SH-SY5Y (cell line): ENCODE data around the gene AFP.

Experiments
- GATA2 ChIP-seq: IDR thresholded peaks from 2 replicates; pipeline ENCODE4 v1.6.1; 2011; ENCODE audit warnings: mild to moderate bottlenecking, low read depth, low read length
- GATA3 ChIP-seq: IDR thresholded peaks from 2 replicates; pipeline ENCODE4 v1.6.1; 2011; ENCODE audit warnings: low read depth, mild to moderate bottlenecking, low read length, moderate library complexity

- TF ChIP-seq GATA2 = no peak
- TF ChIP-seq GATA3 = no peak
Measured at GRCh38 chr4:73451981-73452747, 16.1 kb downstream of the AFP start.
